Mesenchymal stem cell (in vitro differentiated cells and primary cell): Measurements from ENCODE around the gene CACNG4.

Experiments used
- DNase-seq: peaks from one replicate; pipeline ENCODE4 v3.0.0-alpha.2; 2013
- H2AFZ ChIP-seq: one replicate; pipeline ENCODE4 v1.6.1; 2013; ENCODE audit warnings: low read depth, mild to moderate bottlenecking, control low read depth, inconsistent platforms, low read length, moderate library complexity
- H2AK5ac ChIP-seq: 2 replicates; pipeline ENCODE4 v1.6.1; 2013; ENCODE audit warnings: low read length, moderate library complexity, mild to moderate bottlenecking, inconsistent platforms; ENCODE audit not compliant: severe bottlenecking
- H2BK120ac ChIP-seq: one replicate; pipeline ENCODE4 v1.6.1; 2013; ENCODE audit warnings: low read depth, mild to moderate bottlenecking, inconsistent platforms, low read length, moderate library complexity
- H2BK12ac ChIP-seq, 2 experiments: one replicate each; pipeline ENCODE4 v1.6.1; 2013; ENCODE audit warnings: inconsistent platforms in 2 of 2, low read length in 2 of 2, mild to moderate bottlenecking in 2 of 2, moderate library complexity in 2 of 2, control low read depth in 1 of 2
- H2BK15ac ChIP-seq: one replicate; pipeline ENCODE4 v1.6.1; 2013; ENCODE audit warnings: mild to moderate bottlenecking, low read depth, inconsistent platforms; ENCODE audit not compliant: poor library complexity, severe bottlenecking
- H2BK5ac ChIP-seq: 2 replicates; pipeline ENCODE4 v1.6.1; 2013; ENCODE audit warnings: low read depth, mild to moderate bottlenecking, low read length, control low read depth, inconsistent platforms; ENCODE audit not compliant: poor library complexity, severe bottlenecking
- H3K14ac ChIP-seq, 2 experiments: one replicate each; pipeline ENCODE4 v1.6.1; 2013; ENCODE audit warnings: inconsistent platforms in 2 of 2, low read length in 2 of 2, control low read depth in 1 of 2, mild to moderate bottlenecking in 1 of 2, moderate library complexity in 1 of 2
- H3K18ac ChIP-seq, 2 experiments: one replicate each; pipeline ENCODE4 v1.6.1; 2013; ENCODE audit warnings: inconsistent platforms in 2 of 2, low read length in 2 of 2, control low read depth in 1 of 2, low read depth in 1 of 2, mild to moderate bottlenecking in 1 of 2
- H3K23ac ChIP-seq, 2 experiments: one replicate each; pipeline ENCODE4 v1.6.1; 2013; ENCODE audit warnings: inconsistent platforms in 2 of 2, low read length in 2 of 2, mild to moderate bottlenecking in 2 of 2, moderate library complexity in 2 of 2, control low read depth in 1 of 2
- H3K27ac ChIP-seq: 2 replicates; pipeline ENCODE4 v1.5.1; 2013; ENCODE audit warnings: mild to moderate bottlenecking, moderate library complexity, low read length, control low read depth, inconsistent platforms; ENCODE audit not compliant: poor library complexity, severe bottlenecking
- H3K27me3 ChIP-seq, 2 experiments: 2 replicates each; pipeline versions ENCODE4 v1.6.1 to v1.7.0; 2013; ENCODE audit warnings: low read length in 2 of 2, mild to moderate bottlenecking in 2 of 2, moderate library complexity in 2 of 2, control low read depth in 1 of 2, inconsistent platforms in 1 of 2; ENCODE audit not compliant: control insufficient read depth in 1 of 2, insufficient read depth in 1 of 2
- H3K36me3 ChIP-seq, 2 experiments: 2 replicates each; pipeline versions ENCODE4 v1.6.1 to v1.7.0; 2013; ENCODE audit warnings: low read length in 2 of 2, control low read depth in 1 of 2, inconsistent platforms in 1 of 2, low read depth in 1 of 2, mild to moderate bottlenecking in 1 of 2; ENCODE audit not compliant: insufficient read depth in 2 of 2, control insufficient read depth in 1 of 2
- H3K4ac ChIP-seq, 2 experiments: one replicate each; pipeline ENCODE4 v1.6.1; 2013; ENCODE audit warnings: inconsistent platforms in 2 of 2, low read length in 2 of 2, mild to moderate bottlenecking in 2 of 2, moderate library complexity in 2 of 2, control low read depth in 1 of 2, low read depth in 1 of 2
- H3K4me1 ChIP-seq: 2 replicates; pipeline ENCODE4 v1.6.1; 2013; ENCODE audit warnings: low read depth, low read length, control low read depth; ENCODE audit not compliant: control insufficient read depth, insufficient read depth
- H3K4me2 ChIP-seq: 2 replicates; pipeline ENCODE4 v1.6.1; 2013; ENCODE audit warnings: low read length, mild to moderate bottlenecking, inconsistent platforms; ENCODE audit not compliant: poor library complexity, severe bottlenecking
- H3K4me3 ChIP-seq, 2 experiments: 2 replicates each; pipeline versions ENCODE4 v1.5.1 to v1.7.0; 2013; ENCODE audit warnings: low read length in 2 of 2, mild to moderate bottlenecking in 2 of 2, control low read depth in 1 of 2, low read depth in 1 of 2; ENCODE audit not compliant: insufficient read depth in 1 of 2
- H3K79me1 ChIP-seq: replicated peaks from 2 replicates; pipeline ENCODE4 v1.6.1; 2013; ENCODE audit warnings: mild to moderate bottlenecking, control low read depth, low read length, inconsistent platforms; ENCODE audit not compliant: poor library complexity, severe bottlenecking
- H3K9ac ChIP-seq: 2 replicates; pipeline ENCODE4 v1.7.0; 2013; ENCODE audit warnings: mild to moderate bottlenecking, low read length, moderate library complexity
- H3K9me3 ChIP-seq: 2 replicates; pipeline ENCODE4 v1.7.0; 2013; ENCODE audit warnings: mild to moderate bottlenecking, low read length; ENCODE audit not compliant: control insufficient read depth
- H4K8ac ChIP-seq: one replicate; pipeline ENCODE4 v1.6.1; 2013; ENCODE audit warnings: inconsistent platforms, mild to moderate bottlenecking, low read length, moderate library complexity
- H4K91ac ChIP-seq: one replicate; pipeline ENCODE4 v1.6.1; 2013; ENCODE audit warnings: mild to moderate bottlenecking, low read length, inconsistent platforms
- WGBS: methylation state at CpG from one replicate; pipeline ENCODE4 v1.1.7; 2013; ENCODE audit warnings: mixed read lengths; 5-methylcytosine and 5-hydroxymethylcytosine counted together

CACNG4 gene

GRCh38 chr17:66963521-66963908 is 992 bp upstream of the CACNG4 start:
- no peak overlapping the region for H3K4me3 ChIP-seq
- no peak overlapping the region for H3K9ac ChIP-seq
- 15% methylated on average over 8 of the region's 8 CpGs for WGBS
- no peaks in the 10 kb centered on the region for H3K9me3 ChIP-seq
- no peak for DNase-seq
- no peak overlapping the region for H2AK5ac ChIP-seq
- H3K4me1 ChIP-seq: peaks cover 19% of the 10 kb centered on the region
- no peak overlapping the region for H3K18ac ChIP-seq
- peaks cover 74 to 78% of the 10 kb centered on the region in 2 experiments for H3K27me3 ChIP-seq
- H3K79me1 ChIP-seq: no peaks in the 10 kb centered on the region
- no peak overlapping the region for H4K8ac ChIP-seq
- no peak overlapping the region for H3K4me2 ChIP-seq
- no peaks in the 10 kb centered on the region for H3K36me3 ChIP-seq
- H3K14ac ChIP-seq: no peak overlapping the region
- H3K4ac ChIP-seq: no peak overlapping the region
- no peak overlapping the region for H2BK120ac ChIP-seq
- no peak overlapping the region for H3K27ac ChIP-seq
- H2BK5ac ChIP-seq: no peak overlapping the region
- H2AFZ ChIP-seq: no peak overlapping the region
- H2BK15ac ChIP-seq: no peak overlapping the region
- no peak overlapping the region for H2BK12ac ChIP-seq
- H4K91ac ChIP-seq: no peak overlapping the region
- H3K23ac ChIP-seq: no peak overlapping the region

DNA sequence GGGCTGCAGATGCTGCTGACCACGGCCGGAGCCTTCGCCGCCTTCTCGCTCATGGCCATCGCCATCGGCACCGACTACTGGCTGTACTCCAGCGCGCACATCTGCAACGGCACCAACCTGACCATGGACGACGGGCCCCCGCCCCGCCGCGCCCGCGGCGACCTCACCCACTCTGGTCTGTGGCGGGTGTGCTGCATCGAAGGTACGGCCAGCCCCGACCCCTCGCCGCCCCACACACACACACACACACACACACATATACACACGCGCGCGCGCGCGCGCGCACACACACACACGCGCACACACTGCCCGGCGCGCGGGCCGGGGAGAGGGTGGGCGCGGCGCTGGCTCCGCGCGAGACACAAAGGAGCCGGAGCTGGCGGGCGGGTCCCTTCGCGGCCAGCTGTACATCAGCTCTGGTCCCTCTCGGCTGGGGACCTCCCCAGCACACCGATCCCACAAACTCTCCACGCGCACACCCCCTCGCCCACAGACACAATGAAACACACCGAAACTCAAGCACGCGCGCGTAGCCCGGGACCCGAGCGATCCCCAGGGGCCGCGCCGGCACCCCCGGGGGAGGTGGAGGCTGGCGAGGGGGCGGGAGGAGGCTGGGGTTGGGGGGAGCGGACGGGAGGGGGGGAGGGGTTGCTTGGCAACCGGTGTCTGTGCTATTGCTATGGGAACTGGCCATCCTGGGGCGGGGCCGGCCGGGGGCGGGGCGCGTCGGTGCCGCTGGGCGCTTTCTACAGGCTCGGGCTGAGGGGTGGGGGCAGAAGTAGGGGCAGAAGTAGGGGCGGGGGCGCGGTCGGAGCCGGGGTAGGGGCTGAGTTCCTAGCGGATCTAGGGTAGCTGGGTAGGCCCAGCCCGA is 658 bp downstream of the CACNG4 start:
- no peaks in the 10 kb centered on the region for H3K36me3 ChIP-seq
- no peak overlapping the region for H3K14ac ChIP-seq
- no peaks in the 10 kb centered on the region for H3K9me3 ChIP-seq
- H2BK12ac ChIP-seq: no peak overlapping the region
- H3K4ac ChIP-seq: no peak overlapping the region
- no peak overlapping the region for H2BK120ac ChIP-seq
- H3K79me1 ChIP-seq: no peaks in the 10 kb centered on the region
- H2AK5ac ChIP-seq: no peak overlapping the region
- H3K4me3 ChIP-seq: peak overlapping the region; percentile 41 to 55
- no peak overlapping the region for H2BK5ac ChIP-seq
- H2AFZ ChIP-seq: no peak overlapping the region
- H4K91ac ChIP-seq: no peak overlapping the region
- H3K4me2 ChIP-seq: peak overlapping the region; percentile 76
- DNase-seq: no peak
- WGBS: 1% methylated on average over 41 of the region's 92 CpGs
- no peak overlapping the region for H3K18ac ChIP-seq
- peaks cover 19% of the 10 kb centered on the region for H3K4me1 ChIP-seq
- H4K8ac ChIP-seq: no peak overlapping the region
- no peak overlapping the region for H3K27ac ChIP-seq
- H3K9ac ChIP-seq: no peak overlapping the region
- H3K27me3 ChIP-seq: peaks cover 77 to 79% of the 10 kb centered on the region in 2 experiments
- no peak overlapping the region for H2BK15ac ChIP-seq
- H3K23ac ChIP-seq: peak overlapping the region in 1 of 2 experiments; percentile 63

- H2BK15ac ChIP-seq: no peak overlapping the region
- H2AFZ ChIP-seq: no peak overlapping the region
- no peak overlapping the region for H2BK12ac ChIP-seq
- WGBS: 1% methylated on average over 34 of the region's 36 CpGs
- no peak overlapping the region for H3K23ac ChIP-seq
- H3K27ac ChIP-seq: no peak overlapping the region
- H3K4ac ChIP-seq: no peak overlapping the region
- no peaks in the 10 kb centered on the region for H3K9me3 ChIP-seq
- H3K27me3 ChIP-seq: peaks cover 77 to 79% of the 10 kb centered on the region in 2 experiments
- no peak for DNase-seq
- H3K79me1 ChIP-seq: no peaks in the 10 kb centered on the region
- H3K18ac ChIP-seq: no peak overlapping the region
- no peak overlapping the region for H2BK120ac ChIP-seq
- H4K8ac ChIP-seq: no peak overlapping the region
- H3K4me2 ChIP-seq: peak overlapping the region; percentile 71
- H3K36me3 ChIP-seq: no peaks in the 10 kb centered on the region
- no peak overlapping the region for H2BK5ac ChIP-seq
- H3K9ac ChIP-seq: no peak overlapping the region
- H3K4me1 ChIP-seq: peaks cover 19% of the 10 kb centered on the region
- no peak overlapping the region for H4K91ac ChIP-seq
- H2AK5ac ChIP-seq: no peak overlapping the region
- no peak overlapping the region for H3K14ac ChIP-seq
- peak overlapping the region in 1 of 2 experiments; percentile 37 for H3K4me3 ChIP-seq
Observed at GRCh38 chr17:66965801-66966262, 1.3 kb downstream of the CACNG4 start.

- no peak overlapping the region for H2BK12ac ChIP-seq
- H3K27me3 ChIP-seq: peaks cover 79 to 81% of the 10 kb centered on the region in 2 experiments
- H2BK15ac ChIP-seq: no peak overlapping the region
- no peak for DNase-seq
- H3K4me1 ChIP-seq: peaks cover 19% of the 10 kb centered on the region
- no peak overlapping the region for H4K91ac ChIP-seq
- H3K9ac ChIP-seq: no peak overlapping the region
- H3K4me2 ChIP-seq: peak overlapping the region; percentile 71
- H2AFZ ChIP-seq: no peak overlapping the region
- H2AK5ac ChIP-seq: no peak overlapping the region
- no peak overlapping the region for H4K8ac ChIP-seq
- H3K9me3 ChIP-seq: no peaks in the 10 kb centered on the region
- H3K14ac ChIP-seq: no peak overlapping the region
- H3K79me1 ChIP-seq: no peaks in the 10 kb centered on the region
- no peak overlapping the region for H3K4ac ChIP-seq
- H2BK120ac ChIP-seq: no peak overlapping the region
- no peak overlapping the region for H3K4me3 ChIP-seq
- no peak overlapping the region for H3K18ac ChIP-seq
- H3K23ac ChIP-seq: no peak overlapping the region
- H3K27ac ChIP-seq: no peak overlapping the region
- no peaks in the 10 kb centered on the region for H3K36me3 ChIP-seq
- no peak overlapping the region for H2BK5ac ChIP-seq
- 26% methylated on average over 8 of the region's 11 CpGs for WGBS
Observed at GRCh38 chr17:66966298-66966697, 1.8 kb downstream of the CACNG4 start.
